CD14-positive monocyte (primary cell): ENCODE measurements around the gene SKIL. TPM values are rescaled to one million over a fixed set of nuclear protein-coding genes. Genes with fewer than 3 reads are reported as not detected.

Experiments
- DNase-seq, 3 donors: peaks; one replicate each; pipeline ENCODE4 v3.0.0-alpha.2; 2011 to 2022
- H2AFZ ChIP-seq: 2 replicates; pipeline ENCODE4 v1.6.0; 2012; ENCODE audit warnings: mild to moderate bottlenecking, low read depth, low read length, inconsistent platforms; ENCODE audit not compliant: insufficient read depth, poor library complexity, severe bottlenecking
- H3K27ac ChIP-seq, 2 donors: 1 replicate in 1 of 2; 2 replicates in 1 of 2; pipeline ENCODE4 v1.5.1; 2012 to 2013; ENCODE audit warnings: low read length in 2 of 2, control low read depth in 1 of 2, inconsistent platforms in 1 of 2, low read depth in 1 of 2, mild to moderate bottlenecking in 1 of 2
- H3K27me3 ChIP-seq, 2 donors: one replicate each; pipeline versions ENCODE4 v1.6.0 to v1.6.1; 2011 to 2013; ENCODE audit warnings: low read length in 2 of 2; ENCODE audit not compliant: control insufficient read depth in 2 of 2, insufficient read depth in 2 of 2
- H3K36me3 ChIP-seq, 2 donors: replicated peaks in 1 of 2; 1 replicate in 1 of 2; 2 replicates in 1 of 2; pipeline versions ENCODE4 v1.5.1 to v1.6.1; 2012 to 2013; ENCODE audit warnings: low read length in 2 of 2, control low read depth in 1 of 2, inconsistent platforms in 1 of 2, mild to moderate bottlenecking in 1 of 2; ENCODE audit not compliant: insufficient read depth in 2 of 2, control insufficient read depth in 1 of 2
- H3K4me1 ChIP-seq, 2 donors: 1 replicate in 1 of 2; 2 replicates in 1 of 2; pipeline versions ENCODE4 v1.5.1 to v1.6.1; 2012 to 2013; ENCODE audit warnings: low read length in 2 of 2, control low read depth in 1 of 2, inconsistent platforms in 1 of 2, mild to moderate bottlenecking in 1 of 2, moderate library complexity in 1 of 2; ENCODE audit not compliant: insufficient read depth in 2 of 2, control insufficient read depth in 1 of 2
- H3K4me2 ChIP-seq: replicated peaks from 2 replicates; pipeline ENCODE3; 2012; ENCODE audit warnings: low read length, moderate library complexity, mild to moderate bottlenecking; ENCODE audit not compliant: poor library complexity, severe bottlenecking; ENCODE audit errors: extremely low read depth
- H3K4me3 ChIP-seq, 3 experiments: fragments of 200-600 bp in 1 of 3; sonication (generic) in 1 of 3; replicated peaks in 1 of 3; 1 replicate in 2 of 3; 2 replicates in 1 of 3; pipeline ENCODE4 v1.5.1; 2011 to 2013; ENCODE audit warnings: low read length in 3 of 3, mild to moderate bottlenecking in 3 of 3, control low read depth in 2 of 3, low read depth in 2 of 3, inconsistent platforms in 1 of 3, moderate library complexity in 1 of 3
- H3K79me2 ChIP-seq: 2 replicates; pipeline ENCODE4 v1.6.0; 2012; ENCODE audit warnings: mild to moderate bottlenecking, control low read depth, inconsistent platforms, low read length, moderate library complexity; ENCODE audit not compliant: insufficient read depth
- H3K9ac ChIP-seq: 2 replicates; pipeline ENCODE4 v1.6.0; 2017; ENCODE audit warnings: low read length, mild to moderate bottlenecking; ENCODE audit not compliant: insufficient read depth, poor library complexity, severe bottlenecking
- H3K9me3 ChIP-seq, 2 donors: replicated peaks in 1 of 2; 1 replicate in 1 of 2; 2 replicates in 1 of 2; pipeline versions ENCODE4 v1.5.1 to v1.6.1; 2012 to 2013; ENCODE audit warnings: low read length in 2 of 2, control low read depth in 1 of 2; ENCODE audit not compliant: control insufficient read depth in 1 of 2, insufficient read depth in 1 of 2
- H4K20me1 ChIP-seq: 2 replicates; pipeline ENCODE4 v1.6.0; 2012; ENCODE audit warnings: mild to moderate bottlenecking, low read length, control low read depth, moderate library complexity; ENCODE audit not compliant: insufficient read depth
- H3K27ac Mint-ChIP-seq, 7 donors: one replicate each; pipeline ENCODE4 v1.8.0; 2020; ENCODE audit warnings: mild to moderate bottlenecking in 7 of 7, mixed read lengths in 7 of 7, moderate library complexity in 6 of 7, inconsistent platforms in 2 of 7
- H3K27me3 Mint-ChIP-seq, 3 donors: one replicate each; pipeline ENCODE4 v1.8.0; 2021 to 2022; ENCODE audit warnings: low read depth in 3 of 3, mild to moderate bottlenecking in 3 of 3, mixed read lengths in 3 of 3, moderate library complexity in 3 of 3, inconsistent platforms in 1 of 3
- H3K36me3 Mint-ChIP-seq, 2 donors: one replicate each; pipeline ENCODE4 v1.8.0; 2020; ENCODE audit warnings: mixed read lengths in 2 of 2, inconsistent platforms in 1 of 2, mild to moderate bottlenecking in 1 of 2
- H3K4me1 Mint-ChIP-seq: one replicate; pipeline ENCODE4 v1.8.0; 2020; ENCODE audit warnings: mild to moderate bottlenecking, mixed read lengths
- H3K4me3 Mint-ChIP-seq, 2 donors: one replicate each; pipeline ENCODE4 v1.8.0; 2020; ENCODE audit warnings: mild to moderate bottlenecking in 2 of 2, mixed read lengths in 2 of 2, moderate library complexity in 1 of 2
- H3K9me3 Mint-ChIP-seq, 7 donors: one replicate each; pipeline ENCODE4 v1.8.0; 2020 to 2022; ENCODE audit warnings: mixed read lengths in 7 of 7, mild to moderate bottlenecking in 6 of 7, moderate library complexity in 6 of 7, inconsistent platforms in 2 of 7
- WGBS: methylation state at CpG from one replicate; pipeline ENCODE4 v1.1.5; 2013; ENCODE audit warnings: missing lambda C conversion rate; ENCODE audit not compliant: insufficient coverage; 5-methylcytosine and 5-hydroxymethylcytosine counted together
- intact Hi-C, 2 donors: fragments of 100-400 bp; cut with micrococcal nuclease; formaldehyde crosslinking; loops; one replicate each; pipeline versions ENCODE4 v1.15.0 to v1.15.1; 2023
- polyA plus RNA-seq, 3 donors: library from polyadenylated mRNA; depleted of rRNA in 1 of 3; unstranded in 2 of 3; stranded (reverse) in 1 of 3; fragments of 300-500 nt in 2 of 3; fragments of >200 nt in 1 of 3; fragmentation: Illumina TruSeq in 2 of 3; gene quantifications; 1 replicate in 2 of 3; 2 replicates in 1 of 3; pipeline ENCODE4 v1.2.3, GENCODE V29; 2012 to 2021
- TF ChIP-seq, protein P1 (sequence below): fragments of 200-600 bp; IDR thresholded peaks from one replicate; pipeline ENCODE4 v1.8.0; 2022; ENCODE audit warnings: antibody characterized with exemption, mild to moderate bottlenecking

Gene SKIL
- polyA plus RNA-seq, 3 donors: 7.5 to 13.4 (median 9.2) TPM

DNA sequence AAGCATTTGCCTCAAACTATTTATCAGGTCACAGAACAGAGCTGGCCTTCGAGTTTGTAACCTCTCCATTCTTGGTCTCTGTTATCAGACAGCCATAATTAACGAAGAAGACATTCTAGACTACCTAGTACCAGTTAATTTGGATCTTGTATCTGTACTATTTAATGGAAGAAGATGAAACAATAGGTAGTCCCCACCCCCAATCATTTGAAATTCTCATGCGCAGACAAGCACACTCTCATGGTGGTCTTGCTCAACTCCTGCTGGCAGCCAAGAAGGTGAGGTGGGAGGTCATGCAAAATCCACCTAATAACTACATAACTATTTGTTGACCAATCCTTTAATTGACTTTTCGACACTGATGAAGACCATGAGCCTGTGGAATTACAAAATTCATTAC lies 2.8 kb upstream of the SKIL start:
- peaks cover 39% of the 10 kb centered on the region for H3K4me1 Mint-ChIP-seq
- peaks cover 0 to 3% (median 0%) of the 10 kb centered on the region in 7 donors for H3K9me3 Mint-ChIP-seq
- Histone ChIP-seq H3K4me2 (no peak overlapping the region), H3K9me3 (no peaks in the 10 kb centered on the region), H3K27ac (no peak overlapping the region), H3K4me1 (peaks cover 32 to 42% of the 10 kb centered on the region in 2 donors), H2AFZ (no peak overlapping the region), H3K4me3 (no peak overlapping the region), H3K36me3 (no peaks in the 10 kb centered on the region), H3K9ac (no peak overlapping the region), H4K20me1 (peaks cover 19% of the 10 kb centered on the region), H3K27me3 (no peaks in the 10 kb centered on the region), H3K79me2 (no peaks in the 10 kb centered on the region)
- no peak for DNase-seq
- TF ChIP-seq, protein P1, sequence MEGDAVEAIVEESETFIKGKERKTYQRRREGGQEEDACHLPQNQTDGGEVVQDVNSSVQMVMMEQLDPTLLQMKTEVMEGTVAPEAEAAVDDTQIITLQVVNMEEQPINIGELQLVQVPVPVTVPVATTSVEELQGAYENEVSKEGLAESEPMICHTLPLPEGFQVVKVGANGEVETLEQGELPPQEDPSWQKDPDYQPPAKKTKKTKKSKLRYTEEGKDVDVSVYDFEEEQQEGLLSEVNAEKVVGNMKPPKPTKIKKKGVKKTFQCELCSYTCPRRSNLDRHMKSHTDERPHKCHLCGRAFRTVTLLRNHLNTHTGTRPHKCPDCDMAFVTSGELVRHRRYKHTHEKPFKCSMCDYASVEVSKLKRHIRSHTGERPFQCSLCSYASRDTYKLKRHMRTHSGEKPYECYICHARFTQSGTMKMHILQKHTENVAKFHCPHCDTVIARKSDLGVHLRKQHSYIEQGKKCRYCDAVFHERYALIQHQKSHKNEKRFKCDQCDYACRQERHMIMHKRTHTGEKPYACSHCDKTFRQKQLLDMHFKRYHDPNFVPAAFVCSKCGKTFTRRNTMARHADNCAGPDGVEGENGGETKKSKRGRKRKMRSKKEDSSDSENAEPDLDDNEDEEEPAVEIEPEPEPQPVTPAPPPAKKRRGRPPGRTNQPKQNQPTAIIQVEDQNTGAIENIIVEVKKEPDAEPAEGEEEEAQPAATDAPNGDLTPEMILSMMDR: no peak
- H3K27ac Mint-ChIP-seq: peak overlapping the region in 1 of 7 donors; percentile 6
- H3K27me3 Mint-ChIP-seq: peaks cover 0 to 15% (median 7%) of the 10 kb centered on the region in 3 donors
- H3K36me3 Mint-ChIP-seq: peaks cover 7 to 14% of the 10 kb centered on the region in 2 donors
- intact Hi-C loops: loop anchor here (5.0 to 10.0 kb wide), 3 partner anchors 37 to 582 kb away; partner anchors contain the start of genes MYNN (in 2 of the 2) and PRKCI (in 1 of the 2)
- no CpG with 5 or more reads among the region's 4 CpGs for WGBS
- no peak overlapping the region for H3K4me3 Mint-ChIP-seq

DNA sequence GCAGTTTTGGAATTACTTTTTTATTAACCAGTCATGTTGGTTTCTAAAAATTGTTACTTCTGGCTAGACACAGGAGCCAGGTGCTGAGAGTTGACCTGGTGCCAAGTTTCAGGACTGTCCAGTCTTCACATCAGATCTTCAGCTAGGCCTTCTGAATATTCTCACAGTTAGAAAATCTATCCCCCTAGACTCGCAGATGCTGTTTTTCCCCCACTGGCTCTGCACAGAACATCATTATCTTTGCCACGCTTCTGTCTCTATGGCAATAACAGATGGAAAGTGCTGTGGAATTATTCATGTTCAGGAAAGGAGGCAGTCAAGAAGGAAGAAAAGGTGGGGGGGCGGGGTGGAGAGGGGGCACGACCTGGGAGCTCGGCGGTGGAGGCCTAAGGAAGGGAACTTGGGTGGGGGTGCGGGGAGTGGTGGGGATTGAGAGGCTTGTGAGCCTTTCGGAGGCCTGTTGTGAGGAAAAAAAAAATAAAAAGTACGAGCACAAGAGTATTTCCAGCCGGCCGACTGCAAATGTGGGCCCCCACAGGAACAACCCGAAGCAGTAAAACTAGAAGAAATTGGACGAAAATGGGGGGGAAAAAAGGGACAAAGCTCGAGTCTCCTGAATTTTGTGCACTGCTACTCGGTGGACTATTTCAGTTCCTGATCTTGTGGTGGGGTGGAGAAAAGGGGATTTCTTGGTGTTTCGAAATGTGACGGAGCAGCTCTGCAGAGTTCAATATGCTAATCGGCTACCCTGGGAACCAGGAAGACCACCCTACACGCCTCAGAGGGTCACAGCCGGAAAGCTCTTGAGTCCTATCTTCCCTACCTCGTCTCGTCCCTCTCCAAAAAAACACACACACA lies 1.5 kb upstream of the SKIL start:
- Histone ChIP-seq H3K36me3 (peaks cover 0 to 5% of the 10 kb centered on the region in 2 donors), H3K4me2 (peak overlapping the region; percentile 83), H3K4me3 (peak overlapping the region; percentile 52 to 76 (median 64)), H3K9ac (peak overlapping the region; percentile 84), H3K27me3 (no peaks in the 10 kb centered on the region), H3K79me2 (no peaks in the 10 kb centered on the region), H3K27ac (peak overlapping the region; percentile 98 to 99), H3K4me1 (peaks cover 40 to 51% of the 10 kb centered on the region in 2 donors), H3K9me3 (no peaks in the 10 kb centered on the region), H2AFZ (peak overlapping the region; percentile 0), H4K20me1 (peaks cover 30% of the 10 kb centered on the region)
- TF ChIP-seq, protein P1: no peak
- peaks cover 15 to 24% of the 10 kb centered on the region in 2 donors for H3K36me3 Mint-ChIP-seq
- peaks cover 0 to 15% (median 7%) of the 10 kb centered on the region in 3 donors for H3K27me3 Mint-ChIP-seq
- intact Hi-C loops: loop anchor here (2.0 to 10.0 kb wide), 4 partner anchors 39 to 584 kb away; partner anchors contain the start of genes MYNN (in 2 of the 2), PRKCI (in 1 of the 2) and SEC62 (in 1 of the 2)
- H3K27ac Mint-ChIP-seq: peak overlapping the region; percentile 97 to 99 (median 98)
- DNase-seq: peak; percentile 78 to 89 (median 89)
- peaks cover 0 to 3% (median 0%) of the 10 kb centered on the region in 7 donors for H3K9me3 Mint-ChIP-seq
- peak overlapping the region; percentile 79 to 89 for H3K4me3 Mint-ChIP-seq
- under 1% methylated on average over 13 of the region's 22 CpGs for WGBS
- peaks cover 48% of the 10 kb centered on the region for H3K4me1 Mint-ChIP-seq
